Measurements from ENCODE around the gene DOK4. TPM values are rescaled to one million over a fixed set of nuclear protein-coding genes. Genes with fewer than 3 reads are reported as not detected.

The DOK4 gene
- total RNA-seq, 4 donors from 2014 or later = 1.8 to 31.6 (median 24.5) TPM

GRCh38 chr16:57513371-57514102 is 27.2 kb upstream of the DOK4 start:
- Histone ChIP-seq H3K9me3 (no peaks in the 10 kb centered on the region), H3K27ac (peak overlapping the region; percentile 62 to 66), H3K36me3 (no peaks in the 10 kb centered on the region), H3K27me3 (no peaks in the 10 kb centered on the region), H3K4me3 (no peak overlapping the region), H3K4me1 (peaks cover 0 to 19% of the 10 kb centered on the region in 2 donors)
- intact Hi-C loops (cut with DNase I; ENCODE audit: low total_unique reads) = no loop called here
- DNase-seq = peak; percentile 64 to 69
- TF ChIP-seq CTCF (IDR thresholded peaks at IDR 0.05) = no peak
- TF ChIP-seq POLR2A (IDR thresholded peaks at IDR 0.05) = no peak

DNA sequence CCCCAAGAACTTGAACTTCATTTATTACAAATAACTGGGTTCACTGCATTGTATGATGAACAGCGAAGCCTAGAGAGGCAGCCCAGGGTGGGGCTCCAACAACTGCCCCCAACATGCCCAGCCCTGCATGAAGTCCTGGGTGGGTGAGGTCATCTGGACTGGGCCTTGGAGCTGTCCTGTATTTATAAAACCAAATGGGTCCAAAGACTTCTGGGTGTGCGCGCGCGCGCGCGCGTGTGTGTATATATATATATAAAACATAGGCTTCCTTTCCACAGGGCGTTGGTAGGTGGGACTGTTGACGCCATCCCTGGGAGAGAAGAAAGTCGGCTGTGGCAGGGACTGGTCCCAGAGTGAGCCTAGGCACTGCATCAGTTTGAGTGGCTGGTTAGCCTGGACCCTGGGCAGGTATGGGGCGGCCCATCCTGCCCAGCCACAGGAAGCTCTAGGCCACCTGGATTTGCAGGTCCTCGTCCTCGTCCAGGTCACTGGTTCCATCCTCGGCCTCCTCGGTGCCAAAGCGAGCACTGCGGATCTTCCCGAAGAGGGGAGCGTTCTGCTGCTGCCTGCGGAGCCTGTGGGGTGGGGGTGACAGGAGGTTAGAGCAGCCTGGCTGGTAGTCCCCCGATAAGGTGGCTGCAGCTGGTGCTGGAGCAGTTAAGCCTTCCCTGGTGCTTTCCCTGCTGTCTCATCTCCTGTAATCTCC is 26.2 kb upstream of the DOK4 start:
- TF ChIP-seq POLR2A (IDR thresholded peaks at IDR 0.05) = no peak
- no peak for TF ChIP-seq CTCF (IDR thresholded peaks at IDR 0.05)
- Histone ChIP-seq H3K4me1 (peaks cover 0 to 19% of the 10 kb centered on the region in 2 donors), H3K27ac (peak overlapping the region in 1 of 2 donors; percentile 66), H3K9me3 (no peaks in the 10 kb centered on the region), H3K27me3 (no peaks in the 10 kb centered on the region), H3K4me3 (no peak overlapping the region), H3K36me3 (no peaks in the 10 kb centered on the region)
- DNase-seq = no peak
- intact Hi-C loops (cut with DNase I; ENCODE audit: low total_unique reads) = no loop called here

DNA sequence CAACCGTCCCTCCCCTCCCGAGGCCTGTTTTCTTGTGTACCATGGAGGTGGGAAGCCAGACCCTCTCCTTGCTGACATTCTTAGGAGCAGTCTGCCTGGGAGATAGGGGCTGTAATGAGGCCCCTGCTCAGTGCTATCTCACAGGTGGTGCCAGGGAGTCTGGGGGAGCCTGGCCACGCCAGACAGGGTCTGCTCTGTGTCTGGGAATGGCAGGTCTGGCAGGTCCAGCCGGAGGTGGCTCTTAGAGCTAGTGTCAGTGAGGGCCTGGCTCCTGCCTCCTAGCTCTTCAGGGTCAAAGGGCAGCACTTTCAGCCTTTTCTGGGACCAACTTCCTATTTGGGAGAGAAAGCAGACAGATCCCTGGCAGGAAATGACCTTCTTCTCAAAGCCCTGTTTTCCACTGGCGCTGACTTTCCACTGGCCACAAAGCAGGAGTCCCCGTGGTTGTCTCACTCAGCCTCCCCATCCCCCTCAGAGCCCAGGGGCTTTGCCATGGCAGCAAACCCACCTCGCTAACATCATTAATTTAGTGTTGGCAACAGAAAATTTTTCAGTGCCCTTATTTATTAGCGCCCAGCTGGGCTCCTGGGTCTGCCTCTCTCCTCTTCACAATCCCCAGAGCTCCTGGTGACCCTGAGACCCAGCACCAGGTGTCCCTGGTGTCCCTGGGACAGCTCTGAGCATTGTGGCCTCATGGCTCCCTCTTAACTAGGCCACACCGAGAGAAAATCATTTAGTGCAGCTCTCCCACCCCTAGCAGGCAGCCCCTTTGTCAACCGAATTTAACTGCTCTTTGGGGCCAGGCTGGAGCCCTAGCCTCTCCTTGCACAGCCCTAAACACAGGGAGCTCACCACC is 24.0 kb upstream of the DOK4 start:
- DNase-seq = no peak
- no peaks in the 10 kb centered on the region for H3K9me3 ChIP-seq
- H3K27me3 ChIP-seq = no peaks in the 10 kb centered on the region
- H3K36me3 ChIP-seq = no peaks in the 10 kb centered on the region
- no peak overlapping the region for H3K4me3 ChIP-seq
- no peak overlapping the region for H3K27ac ChIP-seq
- TF ChIP-seq CTCF (IDR thresholded peaks at IDR 0.05) (no peak), POLR2A (IDR thresholded peaks at IDR 0.05) (no peak)
- intact Hi-C loops (cut with DNase I; ENCODE audit: low total_unique reads) = no loop called here
- H3K4me1 ChIP-seq = peaks cover 0 to 19% of the 10 kb centered on the region in 2 donors

DNA sequence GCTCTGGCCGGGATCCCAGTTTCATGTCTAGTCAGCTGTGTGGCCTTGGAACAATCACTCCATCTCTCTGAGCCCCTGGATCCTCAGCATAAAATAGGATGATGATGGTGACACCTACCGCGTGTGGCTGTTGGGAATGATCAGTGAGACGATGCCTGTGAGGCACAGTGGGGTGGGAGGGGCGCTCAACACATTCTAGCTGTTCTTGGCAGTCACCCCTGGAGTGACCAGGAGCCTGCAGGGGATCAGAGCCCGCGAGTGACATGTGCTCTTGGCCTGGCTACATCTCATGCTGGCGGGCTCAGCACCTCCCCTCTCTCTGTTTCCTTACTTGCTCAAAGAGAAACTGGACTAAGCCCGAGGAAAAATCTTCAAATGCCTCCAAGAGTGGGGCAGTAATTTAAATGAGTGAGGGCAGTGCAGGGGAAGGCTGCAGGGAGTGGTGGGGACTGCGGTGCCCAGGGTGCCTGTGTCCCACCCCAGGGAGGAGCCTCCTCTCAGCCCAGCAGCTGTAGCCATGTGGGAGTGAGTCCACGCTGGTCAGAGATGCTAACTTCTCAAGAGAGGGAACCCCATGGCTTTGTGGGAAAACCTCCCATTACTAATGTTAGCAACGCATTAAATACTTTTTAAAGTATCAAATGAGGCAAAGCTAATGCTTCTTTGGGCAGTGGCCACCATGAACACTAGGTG is 23.1 kb upstream of the DOK4 start:
- H3K36me3 ChIP-seq = no peaks in the 10 kb centered on the region
- H3K4me3 ChIP-seq = no peak overlapping the region
- intact Hi-C loops (cut with DNase I; ENCODE audit: low total_unique reads) = no loop called here
- peaks cover 0 to 16% of the 10 kb centered on the region in 2 donors for H3K4me1 ChIP-seq
- no peaks in the 10 kb centered on the region for H3K9me3 ChIP-seq
- no peaks in the 10 kb centered on the region for H3K27me3 ChIP-seq
- DNase-seq = no peak
- TF ChIP-seq CTCF (IDR thresholded peaks at IDR 0.05) = no peak
- TF ChIP-seq POLR2A (IDR thresholded peaks at IDR 0.05) = no peak
- H3K27ac ChIP-seq = no peak overlapping the region

Measured in uterus (tissue), 4 donors.